Measurements from ENCODE around the gene CSNK1A1L. TPM values are rescaled to one million over a fixed set of nuclear protein-coding genes. Genes with fewer than 3 reads are reported as not detected.
A peak's percentile ranks its signal among the peaks of the same experiment; 100 is the strongest.

Gene CSNK1A1L
- total and polyA plus RNA-seq, 2 of the 4 experiments (the other 2 are of a cell fraction) = not detected

DNA sequence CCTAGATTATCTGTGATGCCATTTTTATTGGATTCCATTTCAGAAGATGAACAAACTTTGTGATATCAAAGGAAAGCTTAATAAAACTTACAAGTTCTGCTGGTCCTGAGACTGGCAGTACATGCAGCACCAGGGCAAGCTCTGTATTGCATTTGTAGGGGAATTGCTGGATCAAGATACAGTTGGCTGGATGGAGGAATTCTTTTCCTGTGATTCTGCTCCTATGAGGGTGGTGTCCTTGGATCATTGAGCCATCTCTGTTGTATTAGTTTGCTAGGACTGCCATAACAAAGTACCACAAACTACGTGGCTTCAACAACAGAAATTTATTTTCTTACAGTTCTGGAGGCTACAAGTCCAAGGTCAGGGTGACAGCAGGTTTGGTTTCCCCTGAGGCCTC lies 33.9 kb upstream of the CSNK1A1L start:
- BruUV-seq (replicated peaks) = no TSS peak
- dilution Hi-C loops (cut with HindIII; ENCODE audit: low sequenced_read_pairs, unreplicated experiment) = no loop called here
- no CpG with 5 or more reads among the region's 1 CpG for WGBS, 2 experiments (ENCODE audit: extremely low coverage in 2 of 2, insufficient read length in 1 of 2)

More for the DNA sequence above, 33.9 kb upstream of the CSNK1A1L start:
- H3K4me2 ChIP-seq (ENCODE audit: low read depth, low read length) = no peak overlapping the region
- no peak overlapping the region for H3K18ac ChIP-seq (ENCODE audit: low read depth, low read length)
- no peaks in the 10 kb centered on the region for H3K9me3 ChIP-seq (ENCODE audit: control insufficient read depth, insufficient read depth, low read length)
- H2BK5ac ChIP-seq (ENCODE audit: low read depth, low read length, poor library complexity, severe bottlenecking) = no peak overlapping the region
- H3K9ac ChIP-seq (ENCODE audit: low read depth, low read length) = no peak overlapping the region
- no peak overlapping the region for H3K23ac ChIP-seq (ENCODE audit: low read depth, low read length)
- H3K79me1 ChIP-seq (ENCODE audit: low read depth in 1 of 2, low read length in 2 of 2) = no peaks in the 10 kb centered on the region
- ChIA-PET CTCF (no interaction called here), POLR2A (ENCODE audit: unreplicated experiment) (no interaction called here)
- H3K4ac ChIP-seq (ENCODE audit: low read depth, low read length) = no peak overlapping the region
- no peak overlapping the region for H2BK20ac ChIP-seq (ENCODE audit: low read depth, low read length)
- intact Hi-C loops (cut with micrococcal nuclease) = no loop called here
- 0 out of 2 replicates have a peak overlapping the region, but pooled peaks have one; percentile 5 for H2AK5ac ChIP-seq (ENCODE audit: low read depth, low read length)
- no peaks in the 10 kb centered on the region for H4K20me1 ChIP-seq (ENCODE audit: insufficient read depth, low read length)
- TF ChIP-seq POLR2A (IDR thresholded peaks at IDR 0.05; ENCODE audit: low read depth, low read length) = no peak
- TF ChIP-seq FOS (IDR thresholded peaks at IDR 0.05; ENCODE audit: low read depth, low read length) = no peak
- TF ChIP-seq RFX5 (IDR thresholded peaks at IDR 0.05; ENCODE audit: low read depth, low read length) = no peak
- TF ChIP-seq, protein P1, sequence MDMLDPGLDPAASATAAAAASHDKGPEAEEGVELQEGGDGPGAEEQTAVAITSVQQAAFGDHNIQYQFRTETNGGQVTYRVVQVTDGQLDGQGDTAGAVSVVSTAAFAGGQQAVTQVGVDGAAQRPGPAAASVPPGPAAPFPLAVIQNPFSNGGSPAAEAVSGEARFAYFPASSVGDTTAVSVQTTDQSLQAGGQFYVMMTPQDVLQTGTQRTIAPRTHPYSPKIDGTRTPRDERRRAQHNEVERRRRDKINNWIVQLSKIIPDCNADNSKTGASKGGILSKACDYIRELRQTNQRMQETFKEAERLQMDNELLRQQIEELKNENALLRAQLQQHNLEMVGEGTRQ (IDR thresholded peaks at IDR 0.05; ENCODE audit: low read depth, low read length) = no peak
- TF ChIP-seq, protein P2, sequence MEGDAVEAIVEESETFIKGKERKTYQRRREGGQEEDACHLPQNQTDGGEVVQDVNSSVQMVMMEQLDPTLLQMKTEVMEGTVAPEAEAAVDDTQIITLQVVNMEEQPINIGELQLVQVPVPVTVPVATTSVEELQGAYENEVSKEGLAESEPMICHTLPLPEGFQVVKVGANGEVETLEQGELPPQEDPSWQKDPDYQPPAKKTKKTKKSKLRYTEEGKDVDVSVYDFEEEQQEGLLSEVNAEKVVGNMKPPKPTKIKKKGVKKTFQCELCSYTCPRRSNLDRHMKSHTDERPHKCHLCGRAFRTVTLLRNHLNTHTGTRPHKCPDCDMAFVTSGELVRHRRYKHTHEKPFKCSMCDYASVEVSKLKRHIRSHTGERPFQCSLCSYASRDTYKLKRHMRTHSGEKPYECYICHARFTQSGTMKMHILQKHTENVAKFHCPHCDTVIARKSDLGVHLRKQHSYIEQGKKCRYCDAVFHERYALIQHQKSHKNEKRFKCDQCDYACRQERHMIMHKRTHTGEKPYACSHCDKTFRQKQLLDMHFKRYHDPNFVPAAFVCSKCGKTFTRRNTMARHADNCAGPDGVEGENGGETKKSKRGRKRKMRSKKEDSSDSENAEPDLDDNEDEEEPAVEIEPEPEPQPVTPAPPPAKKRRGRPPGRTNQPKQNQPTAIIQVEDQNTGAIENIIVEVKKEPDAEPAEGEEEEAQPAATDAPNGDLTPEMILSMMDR (conservative IDR thresholded peaks at IDR 0.05; ENCODE audit: low read depth, low read length) = no peak
- no peak for TF ChIP-seq RCOR1 (IDR thresholded peaks at IDR 0.05; ENCODE audit: insufficient replicate concordance, low read length)
- no peak for TF ChIP-seq SMC3 (IDR thresholded peaks at IDR 0.05; ENCODE audit: low read depth, low read length)
- TF ChIP-seq CHD1 (IDR thresholded peaks at IDR 0.05; ENCODE audit: low read depth, low read length) = no peak
- TF ChIP-seq BHLHE40 (IDR thresholded peaks at IDR 0.05; ENCODE audit: low read depth, low read length) = no peak
- no peak overlapping the region for H3K14ac ChIP-seq (replicated peaks; ENCODE audit: low read depth, low read length)
- ATAC-seq (ENCODE audit: low read depth) = no peak
- no peak overlapping the region for H4K5ac ChIP-seq (ENCODE audit: low read depth, low read length)
- no peak overlapping the region for H2AK9ac ChIP-seq (replicated peaks; ENCODE audit: low read depth, low read length, poor library complexity)
- H4K91ac ChIP-seq (ENCODE audit: insufficient read depth, low read depth, low read length) = no peak overlapping the region
- no peak overlapping the region for H3K56ac ChIP-seq (ENCODE audit: extremely low read depth, insufficient read depth, low read length)
- no peaks in the 10 kb centered on the region for H3K36me3 ChIP-seq (ENCODE audit: control insufficient read depth, insufficient read depth, low read length)
- no peaks in the 10 kb centered on the region for H3K27me3 ChIP-seq (ENCODE audit: control insufficient read depth, insufficient read depth, low read length)
- no peak overlapping the region for H4K8ac ChIP-seq (ENCODE audit: low read depth in 2 of 2, low read length in 2 of 2)
- no peaks in the 10 kb centered on the region for H3K9me1 ChIP-seq (ENCODE audit: insufficient read depth, low read length)
- no peak overlapping the region for H2AFZ ChIP-seq (replicated peaks; ENCODE audit: low read length, poor library complexity)
- no peak overlapping the region for H3K27ac ChIP-seq (ENCODE audit: insufficient read depth, low read length)
- no peaks in the 10 kb centered on the region for H3K4me1 ChIP-seq (ENCODE audit: control insufficient read depth, insufficient read depth, low read length)
- H2BK15ac ChIP-seq (ENCODE audit: low read depth, low read length) = no peak overlapping the region
- in situ Hi-C loops (cut with MboI; ENCODE audit: low sequenced_read_pairs) = no loop called here
- H2BK120ac ChIP-seq (ENCODE audit: low read depth, low read length) = no peak overlapping the region
- DNase-seq = no peak
- no peak overlapping the region for H3K4me3 ChIP-seq (ENCODE audit: insufficient read depth, low read depth, low read length)

Data from IMR-90 (cell line).